ENCODE measurements around the gene EDEM1. TPM values are rescaled to one million over a fixed set of nuclear protein-coding genes. Genes with fewer than 3 reads are reported as not detected.

EDEM1 gene
- polyA plus RNA-seq, 1 donor from 2014 or later = 13.6 TPM

DNA sequence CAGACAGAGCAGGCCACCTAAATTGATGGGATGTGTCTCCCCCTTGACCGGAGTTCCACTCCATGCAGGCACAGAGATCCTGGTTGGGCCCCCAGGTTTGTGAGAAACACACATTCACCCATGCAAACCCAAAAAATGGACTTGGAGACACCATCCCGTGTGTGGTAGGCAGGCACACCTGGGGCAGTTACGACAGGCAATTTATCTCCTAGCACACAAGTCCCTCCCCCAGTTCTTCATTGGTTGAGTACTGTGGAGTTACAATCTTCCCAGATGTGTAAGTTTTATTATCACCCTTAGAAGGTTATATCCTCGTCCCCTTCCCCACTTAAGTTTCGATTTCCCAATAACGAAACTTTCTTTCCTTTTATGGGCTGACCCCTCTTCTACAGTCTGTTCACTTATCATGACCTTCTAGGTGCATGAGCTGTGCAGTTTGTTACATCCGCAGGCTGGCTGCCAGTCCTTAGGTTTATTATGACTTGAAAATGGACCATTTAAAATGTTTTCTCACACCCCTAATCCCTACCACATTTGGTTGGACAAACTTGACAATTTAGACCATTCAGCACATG, 38.1 kb upstream of the EDEM1 start:
- Histone ChIP-seq H3K36me3 (ENCODE audit: insufficient read depth, low read length) (no peaks in the 10 kb centered on the region), H3K27me3 (ENCODE audit: insufficient read depth, low read depth, low read length) (no peaks in the 10 kb centered on the region), H3K79me2 (replicated peaks; ENCODE audit: insufficient read depth, low read length) (peaks cover 10% of the 10 kb centered on the region), H3K4me2 (ENCODE audit: low read length) (no peak overlapping the region), H3K4me3 (ENCODE audit: low read length) (no peak overlapping the region), H3K27ac (ENCODE audit: low read length) (no peak overlapping the region), H3F3A (ENCODE audit: insufficient read depth, low read length, poor library complexity, severe bottlenecking) (no peaks in the 10 kb centered on the region), H3K9me3 (ENCODE audit: low read length) (no peaks in the 10 kb centered on the region), H3K9ac (ENCODE audit: low read length) (no peak overlapping the region), H3K9me2 (ENCODE audit: insufficient read depth, low read length) (no peaks in the 10 kb centered on the region), H4K20me1 (ENCODE audit: insufficient read depth) (no peaks in the 10 kb centered on the region), H2AFZ (ENCODE audit: low read depth, low read length) (no peak overlapping the region)
- TF ChIP-seq SMC3 (conservative IDR thresholded peaks at IDR 0.05; ENCODE audit: poor library complexity) (no peak), MXI1 (conservative IDR thresholded peaks at IDR 0.05; ENCODE audit: poor library complexity, severe bottlenecking) (no peak), EP300 (conservative IDR thresholded peaks at IDR 0.05; ENCODE audit: poor library complexity, severe bottlenecking) (no peak), RAD21 (conservative IDR thresholded peaks at IDR 0.05) (no peak), TAF1 (IDR thresholded peaks at IDR 0.05; ENCODE audit: low read depth) (no peak), POLR2AphosphoS5 (IDR thresholded peaks at IDR 0.05) (no peak), EZH2 (IDR thresholded peaks at IDR 0.05; ENCODE audit: borderline replicate concordance, insufficient read depth, low read length, poor library complexity, severe bottlenecking) (no peak)
- TF ChIP-seq, protein P1, sequence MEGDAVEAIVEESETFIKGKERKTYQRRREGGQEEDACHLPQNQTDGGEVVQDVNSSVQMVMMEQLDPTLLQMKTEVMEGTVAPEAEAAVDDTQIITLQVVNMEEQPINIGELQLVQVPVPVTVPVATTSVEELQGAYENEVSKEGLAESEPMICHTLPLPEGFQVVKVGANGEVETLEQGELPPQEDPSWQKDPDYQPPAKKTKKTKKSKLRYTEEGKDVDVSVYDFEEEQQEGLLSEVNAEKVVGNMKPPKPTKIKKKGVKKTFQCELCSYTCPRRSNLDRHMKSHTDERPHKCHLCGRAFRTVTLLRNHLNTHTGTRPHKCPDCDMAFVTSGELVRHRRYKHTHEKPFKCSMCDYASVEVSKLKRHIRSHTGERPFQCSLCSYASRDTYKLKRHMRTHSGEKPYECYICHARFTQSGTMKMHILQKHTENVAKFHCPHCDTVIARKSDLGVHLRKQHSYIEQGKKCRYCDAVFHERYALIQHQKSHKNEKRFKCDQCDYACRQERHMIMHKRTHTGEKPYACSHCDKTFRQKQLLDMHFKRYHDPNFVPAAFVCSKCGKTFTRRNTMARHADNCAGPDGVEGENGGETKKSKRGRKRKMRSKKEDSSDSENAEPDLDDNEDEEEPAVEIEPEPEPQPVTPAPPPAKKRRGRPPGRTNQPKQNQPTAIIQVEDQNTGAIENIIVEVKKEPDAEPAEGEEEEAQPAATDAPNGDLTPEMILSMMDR (IDR thresholded peaks at IDR 0.05; ENCODE audit: poor library complexity, severe bottlenecking) = no peak
- TF ChIP-seq, protein P2, sequence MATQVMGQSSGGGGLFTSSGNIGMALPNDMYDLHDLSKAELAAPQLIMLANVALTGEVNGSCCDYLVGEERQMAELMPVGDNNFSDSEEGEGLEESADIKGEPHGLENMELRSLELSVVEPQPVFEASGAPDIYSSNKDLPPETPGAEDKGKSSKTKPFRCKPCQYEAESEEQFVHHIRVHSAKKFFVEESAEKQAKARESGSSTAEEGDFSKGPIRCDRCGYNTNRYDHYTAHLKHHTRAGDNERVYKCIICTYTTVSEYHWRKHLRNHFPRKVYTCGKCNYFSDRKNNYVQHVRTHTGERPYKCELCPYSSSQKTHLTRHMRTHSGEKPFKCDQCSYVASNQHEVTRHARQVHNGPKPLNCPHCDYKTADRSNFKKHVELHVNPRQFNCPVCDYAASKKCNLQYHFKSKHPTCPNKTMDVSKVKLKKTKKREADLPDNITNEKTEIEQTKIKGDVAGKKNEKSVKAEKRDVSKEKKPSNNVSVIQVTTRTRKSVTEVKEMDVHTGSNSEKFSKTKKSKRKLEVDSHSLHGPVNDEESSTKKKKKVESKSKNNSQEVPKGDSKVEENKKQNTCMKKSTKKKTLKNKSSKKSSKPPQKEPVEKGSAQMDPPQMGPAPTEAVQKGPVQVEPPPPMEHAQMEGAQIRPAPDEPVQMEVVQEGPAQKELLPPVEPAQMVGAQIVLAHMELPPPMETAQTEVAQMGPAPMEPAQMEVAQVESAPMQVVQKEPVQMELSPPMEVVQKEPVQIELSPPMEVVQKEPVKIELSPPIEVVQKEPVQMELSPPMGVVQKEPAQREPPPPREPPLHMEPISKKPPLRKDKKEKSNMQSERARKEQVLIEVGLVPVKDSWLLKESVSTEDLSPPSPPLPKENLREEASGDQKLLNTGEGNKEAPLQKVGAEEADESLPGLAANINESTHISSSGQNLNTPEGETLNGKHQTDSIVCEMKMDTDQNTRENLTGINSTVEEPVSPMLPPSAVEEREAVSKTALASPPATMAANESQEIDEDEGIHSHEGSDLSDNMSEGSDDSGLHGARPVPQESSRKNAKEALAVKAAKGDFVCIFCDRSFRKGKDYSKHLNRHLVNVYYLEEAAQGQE (IDR thresholded peaks at IDR 0.05; ENCODE audit: borderline replicate concordance) = no peak

DNA sequence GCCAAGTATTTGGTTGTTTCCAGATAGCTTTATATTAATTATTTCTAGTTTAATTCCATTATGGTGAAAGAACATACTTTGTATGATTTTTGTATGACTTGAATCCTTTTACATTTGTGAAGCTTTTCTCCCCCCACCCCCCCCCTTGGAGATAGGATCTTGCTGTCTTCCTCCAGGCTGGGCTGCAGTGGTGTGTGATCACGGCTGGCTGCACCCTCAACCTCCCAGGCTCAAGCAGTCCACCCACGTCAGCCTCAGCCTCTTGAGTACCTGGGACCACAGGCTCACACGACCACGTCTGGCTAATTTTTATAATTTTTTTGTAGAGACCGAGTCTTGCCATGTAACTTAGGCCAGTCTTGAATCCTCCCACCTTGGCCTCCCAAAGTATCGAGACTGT, 35.9 kb upstream of the EDEM1 start:
- Histone ChIP-seq H3K9ac (ENCODE audit: low read length) (no peak overlapping the region), H3K36me3 (ENCODE audit: insufficient read depth, low read length) (no peaks in the 10 kb centered on the region), H2AFZ (ENCODE audit: low read depth, low read length) (no peak overlapping the region), H3K4me2 (ENCODE audit: low read length) (no peak overlapping the region), H3K4me3 (ENCODE audit: low read length) (no peak overlapping the region), H4K20me1 (ENCODE audit: insufficient read depth) (no peaks in the 10 kb centered on the region), H3K79me2 (replicated peaks; ENCODE audit: insufficient read depth, low read length) (peaks cover 29% of the 10 kb centered on the region), H3K9me2 (ENCODE audit: insufficient read depth, low read length) (no peaks in the 10 kb centered on the region), H3K27me3 (ENCODE audit: insufficient read depth, low read depth, low read length) (no peaks in the 10 kb centered on the region), H3F3A (ENCODE audit: insufficient read depth, low read length, poor library complexity, severe bottlenecking) (no peaks in the 10 kb centered on the region), H3K9me3 (ENCODE audit: low read length) (no peaks in the 10 kb centered on the region), H3K27ac (ENCODE audit: low read length) (no peak overlapping the region)
- TF ChIP-seq RAD21 (conservative IDR thresholded peaks at IDR 0.05) = no peak
- no peak for TF ChIP-seq EP300 (conservative IDR thresholded peaks at IDR 0.05; ENCODE audit: poor library complexity, severe bottlenecking)
- no peak for TF ChIP-seq MXI1 (conservative IDR thresholded peaks at IDR 0.05; ENCODE audit: poor library complexity, severe bottlenecking)
- TF ChIP-seq, protein P2 (IDR thresholded peaks at IDR 0.05; ENCODE audit: borderline replicate concordance) = no peak
- TF ChIP-seq, protein P1 (IDR thresholded peaks at IDR 0.05; ENCODE audit: poor library complexity, severe bottlenecking) = no peak
- no peak for TF ChIP-seq EZH2 (IDR thresholded peaks at IDR 0.05; ENCODE audit: borderline replicate concordance, insufficient read depth, low read length, poor library complexity, severe bottlenecking)
- no peak for TF ChIP-seq SMC3 (conservative IDR thresholded peaks at IDR 0.05; ENCODE audit: poor library complexity)
- TF ChIP-seq POLR2AphosphoS5 (IDR thresholded peaks at IDR 0.05) = no peak
- TF ChIP-seq TAF1 (IDR thresholded peaks at IDR 0.05; ENCODE audit: low read depth) = no peak
